DND-41 (cell line): ENCODE data around the gene LETM1.

Source experiments
- ATAC-seq: fragments of 200-7000 bp; cut with Tn5 transposase; 3 replicates; pipeline ENCODE4 v1.9.1; 2021; ENCODE audit warnings: low read depth; ENCODE audit not compliant: insufficient read depth
- DNase-seq: peaks from one replicate; pipeline ENCODE4 v3.0.0-alpha.2; 2020
- H2AFZ ChIP-seq: 2 replicates; pipeline ENCODE4 v1.6.0; 2012; ENCODE audit warnings: low read depth, low read length
- H3K27ac ChIP-seq: 2 replicates; pipeline ENCODE4 v1.5.1; 2012; ENCODE audit warnings: low read length, inconsistent platforms
- H3K27me3 ChIP-seq: fragments of 200-600 bp; sonication (generic); 2 replicates; pipeline ENCODE4 v1.6.0; 2012; ENCODE audit warnings: low read length, mild to moderate bottlenecking, inconsistent platforms; ENCODE audit not compliant: insufficient read depth, poor library complexity
- H3K36me3 ChIP-seq: 2 replicates; pipeline ENCODE4 v1.5.1; 2012; ENCODE audit warnings: low read length, inconsistent platforms; ENCODE audit not compliant: insufficient read depth
- H3K4me1 ChIP-seq: 2 replicates; pipeline ENCODE4 v1.5.1; 2012; ENCODE audit warnings: mild to moderate bottlenecking, low read length; ENCODE audit not compliant: insufficient read depth
- H3K4me2 ChIP-seq: 2 replicates; pipeline ENCODE4 v1.6.0; 2012; ENCODE audit warnings: mild to moderate bottlenecking, moderate library complexity, low read length, inconsistent platforms; ENCODE audit not compliant: insufficient read depth
- H3K4me3 ChIP-seq, 2 experiments: fragments of 200-600 bp in 1 of 2; shearing (Covaris generic) in 1 of 2; 2 replicates each; pipeline ENCODE4 v1.5.1; 2012 to 2016; ENCODE audit warnings: inconsistent platforms in 2 of 2, low read length in 2 of 2, mild to moderate bottlenecking in 2 of 2, low read depth in 1 of 2, moderate library complexity in 1 of 2
- H3K79me2 ChIP-seq: 2 replicates; pipeline ENCODE4 v1.6.0; 2012; ENCODE audit warnings: low read length, inconsistent platforms; ENCODE audit not compliant: insufficient read depth
- H3K9ac ChIP-seq: 2 replicates; pipeline ENCODE4 v1.6.0; 2012; ENCODE audit warnings: low read depth, mild to moderate bottlenecking, inconsistent platforms, low read length, moderate library complexity
- H3K9me3 ChIP-seq: 2 replicates; pipeline ENCODE4 v1.5.1; 2012; ENCODE audit warnings: low read length, moderate library complexity, mild to moderate bottlenecking, inconsistent platforms; ENCODE audit not compliant: insufficient read depth, severe bottlenecking
- H4K20me1 ChIP-seq: 2 replicates; pipeline ENCODE4 v1.6.0; 2012; ENCODE audit warnings: low read length; ENCODE audit not compliant: insufficient read depth
- CTCF ChIP-seq: IDR thresholded peaks from 2 replicates; pipeline ENCODE4 v1.5.1; 2012; ENCODE audit warnings: borderline replicate concordance, low read length, moderate library complexity, mild to moderate bottlenecking; ENCODE audit not compliant: poor library complexity, severe bottlenecking; ENCODE audit errors: extremely low read depth
- EZH2 ChIP-seq: IDR thresholded peaks from 3 replicates; pipeline ENCODE4 v1.6.1; 2012; ENCODE audit warnings: borderline replicate concordance, low read depth, mild to moderate bottlenecking, moderate library complexity, low read length, inconsistent platforms; ENCODE audit not compliant: severe bottlenecking

LETM1 gene

GRCh38 chr4:1764670-1765069 lies 91.3 kb downstream of the LETM1 start:
- H3K9ac ChIP-seq, result no peak overlapping the region
- DNase-seq (no peak), ATAC-seq (no peak)
- H2AFZ ChIP-seq, result no peak overlapping the region
- no peak overlapping the region for H3K27ac ChIP-seq
- H3K4me3 ChIP-seq, result no peak overlapping the region
- TF ChIP-seq EZH2, result no peak
- TF ChIP-seq CTCF, result no peak
- no peaks in the 10 kb centered on the region for H3K79me2 ChIP-seq
- no peaks in the 10 kb centered on the region for H3K36me3 ChIP-seq
- H3K4me2 ChIP-seq, result no peak overlapping the region
- H3K27me3 ChIP-seq, result no peaks in the 10 kb centered on the region
- H3K9me3 ChIP-seq, result no peaks in the 10 kb centered on the region
- H3K4me1 ChIP-seq, result no peaks in the 10 kb centered on the region
- H4K20me1 ChIP-seq, result peaks cover 3% of the 10 kb centered on the region; the same call in 1 of the 2 replicates

GRCh38 chr4:1763550-1764080 lies 92.3 kb downstream of the LETM1 start:
- H3K36me3 ChIP-seq, result no peaks in the 10 kb centered on the region
- no peak overlapping the region for H3K27ac ChIP-seq
- DNase-seq (no peak), ATAC-seq (no peak)
- no peaks in the 10 kb centered on the region for H3K4me1 ChIP-seq
- no peak overlapping the region for H3K9ac ChIP-seq
- no peaks in the 10 kb centered on the region for H3K79me2 ChIP-seq
- H3K4me3 ChIP-seq, result no peak overlapping the region
- no peaks in the 10 kb centered on the region for H3K9me3 ChIP-seq
- H3K4me2 ChIP-seq, result no peak overlapping the region
- H3K27me3 ChIP-seq, result no peaks in the 10 kb centered on the region
- H2AFZ ChIP-seq, result no peak overlapping the region
- TF ChIP-seq CTCF (no peak), EZH2 (no peak)
- H4K20me1 ChIP-seq, result peaks cover 3% of the 10 kb centered on the region; the same call in 1 of the 2 replicates

GRCh38 chr4:1763070-1763549 lies 92.8 kb downstream of the LETM1 start:
- no peaks in the 10 kb centered on the region for H3K27me3 ChIP-seq
- H3K9me3 ChIP-seq, result no peaks in the 10 kb centered on the region
- no peak overlapping the region for H3K4me3 ChIP-seq
- H2AFZ ChIP-seq, result no peak overlapping the region
- H4K20me1 ChIP-seq, result peaks cover 3% of the 10 kb centered on the region; the same call in 1 of the 2 replicates
- no peak overlapping the region for H3K9ac ChIP-seq
- no peak for DNase-seq
- TF ChIP-seq CTCF (no peak), EZH2 (no peak)
- H3K79me2 ChIP-seq, result no peaks in the 10 kb centered on the region
- no peak for ATAC-seq
- no peaks in the 10 kb centered on the region for H3K4me1 ChIP-seq
- no peak overlapping the region for H3K27ac ChIP-seq
- no peak overlapping the region for H3K4me2 ChIP-seq
- no peaks in the 10 kb centered on the region for H3K36me3 ChIP-seq
